NCI-H146 (cell line): ENCODE measurements around the gene RNPS1.

Source experiments
- DNase-seq: peaks from one replicate; lab custom pipeline; 2025; lab: John Stamatoyannopoulos, UW

Gene RNPS1

GRCh38 chr16:2213817-2214718 lies 53.9 kb downstream of the RNPS1 start:
- peak; percentile 69 for DNase-seq

- DNase-seq, result no peak
These were observed 55.3 kb downstream of the RNPS1 start for GRCh38 chr16:2212362-2213324.

- no peak for DNase-seq
These were observed 56.0 kb downstream of the RNPS1 start for GRCh38 chr16:2211923-2212347.

- DNase-seq, result no peak
These were observed 57.2 kb downstream of the RNPS1 start, which contains the start of gene BRICD5 for GRCh38 chr16:2210386-2211365. Gene BRICD5 (minus strand): TSS chr16:2210863. CDS start chr16:2210833, 30 bp downstream.

DNA sequence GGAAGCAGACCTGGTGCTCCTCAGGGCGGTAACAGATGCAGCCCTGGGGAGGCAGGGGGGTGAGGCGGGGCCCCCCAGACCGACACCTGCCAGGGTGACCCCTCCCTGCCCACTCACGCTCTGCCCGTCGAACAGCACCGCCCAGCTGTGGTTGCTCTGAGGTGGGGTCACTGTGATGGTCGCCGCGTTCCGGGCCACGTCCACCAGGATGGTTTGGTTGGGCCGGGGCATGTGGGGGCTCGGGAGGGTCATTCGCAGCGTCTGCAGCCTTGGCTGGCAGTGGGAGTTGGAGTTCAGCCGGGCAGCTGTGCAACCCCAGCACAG lies 58.0 kb downstream of the RNPS1 start:
- no peak for DNase-seq

GRCh38 chr16:2209258-2210008 lies 58.5 kb downstream of the RNPS1 start:
- DNase-seq, result no peak

DNA sequence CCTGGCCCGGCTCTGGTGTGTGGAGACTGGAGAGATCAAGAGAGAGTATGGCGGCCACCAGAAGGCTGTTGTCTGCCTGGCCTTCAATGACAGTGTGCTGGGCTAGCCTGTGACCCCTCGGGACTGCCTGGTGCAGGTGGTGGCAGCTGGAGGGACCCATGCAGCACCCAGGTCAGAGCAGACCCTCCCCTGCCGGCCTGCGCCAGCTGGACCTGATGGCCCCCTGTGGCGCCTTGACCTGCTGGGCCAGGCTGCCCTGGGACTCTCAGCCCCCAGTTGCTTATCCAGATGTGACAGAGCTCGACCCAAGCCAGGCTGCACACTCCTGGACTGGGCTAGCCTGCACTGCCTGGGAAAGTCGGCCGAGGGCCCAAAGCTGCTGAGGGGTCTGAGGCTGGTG lies 59.2 kb downstream of the RNPS1 start:
- DNase-seq, result no peak

- no peak for DNase-seq
These were observed 59.6 kb downstream of the RNPS1 start for GRCh38 chr16:2208308-2208707.

- DNase-seq, result no peak
These were observed 60.1 kb downstream of the RNPS1 start for GRCh38 chr16:2207872-2208271.

- DNase-seq, result no peak
These were observed 61.0 kb downstream of the RNPS1 start for GRCh38 chr16:2206780-2207433.

DNA sequence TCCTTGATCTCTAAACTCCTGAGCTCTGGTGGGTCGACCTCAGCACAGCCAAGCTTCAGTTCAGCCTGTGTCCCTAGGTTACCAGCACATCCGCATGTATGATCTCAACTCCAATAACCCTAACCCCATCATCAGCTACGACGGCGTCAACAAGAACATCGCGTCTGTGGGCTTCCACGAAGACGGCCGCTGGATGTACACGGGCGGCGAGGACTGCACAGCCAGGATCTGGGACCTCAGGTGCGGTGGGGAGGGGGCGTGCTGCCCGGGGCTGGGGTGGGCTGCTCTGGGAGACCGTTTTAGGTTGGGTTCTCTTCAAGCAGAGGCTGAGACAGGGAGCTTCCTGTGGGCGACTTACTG lies 61.5 kb downstream of the RNPS1 start:
- DNase-seq, result no peak

DNA sequence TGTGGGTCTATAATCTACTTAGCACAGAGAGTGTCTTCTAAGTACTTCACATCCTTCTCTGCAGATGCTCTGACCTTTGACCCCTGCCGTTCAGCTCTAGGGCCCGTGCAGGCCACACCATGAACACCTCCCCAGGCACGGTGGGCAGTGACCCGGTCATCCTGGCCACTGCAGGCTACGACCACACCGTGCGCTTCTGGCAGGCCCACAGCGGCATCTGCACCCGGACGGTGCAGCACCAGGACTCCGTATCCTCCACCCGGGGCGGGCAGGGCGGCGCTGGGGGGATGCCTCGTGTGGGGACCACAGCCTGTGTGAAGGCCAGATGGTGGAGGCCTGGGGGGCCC lies 62.0 kb downstream of the RNPS1 start:
- no peak for DNase-seq

DNA sequence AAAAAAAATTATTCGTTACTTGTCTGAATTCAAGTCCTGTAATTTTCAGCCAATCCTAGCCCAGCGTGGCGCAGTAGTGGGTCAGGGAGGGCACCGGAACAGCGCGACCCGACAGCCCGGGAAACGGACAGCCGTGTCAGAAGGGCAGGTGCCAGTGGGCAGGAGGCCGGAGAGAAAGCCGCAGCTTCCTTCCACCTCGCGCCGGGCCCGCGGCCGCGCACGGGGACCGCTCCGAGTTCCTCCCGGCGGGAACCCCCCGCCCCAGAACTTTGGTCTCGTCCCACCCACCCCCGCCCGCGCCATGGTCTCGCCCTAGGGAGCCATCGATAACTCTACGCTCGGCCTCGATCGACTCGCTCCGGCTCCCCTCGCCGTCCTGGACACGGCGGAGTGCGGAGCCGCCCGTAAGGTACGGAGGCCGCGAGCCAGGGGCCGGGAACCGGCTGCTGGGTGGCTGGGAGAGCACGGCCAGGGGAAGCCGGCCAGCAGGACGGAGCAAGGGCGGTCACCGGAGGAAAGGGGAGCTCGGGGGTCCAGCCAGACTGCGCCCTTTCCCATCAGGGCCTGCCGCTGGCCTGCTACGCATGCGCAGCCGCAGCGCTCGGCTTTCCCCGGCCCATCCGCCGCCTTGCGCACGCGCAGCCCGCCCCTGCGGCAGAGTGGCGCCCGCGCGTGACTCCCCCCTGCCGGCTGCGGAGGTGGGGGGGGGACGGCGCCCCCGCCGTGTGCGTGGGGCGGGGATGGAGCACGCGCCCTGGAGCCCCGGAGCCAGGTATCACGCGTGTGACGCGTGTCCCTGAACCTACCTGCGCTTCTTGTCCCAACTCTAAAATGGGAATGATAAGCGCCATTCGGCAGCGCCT lies 62.6 kb downstream of the RNPS1 start, which contains the start of gene MLST8:
Gene MLST8 (plus strand): TSS at position 351 of the 863 bp plus-strand sequence. CDS start 632 bp downstream, outside the sequence.
- peak; percentile 84 for DNase-seq

DNA sequence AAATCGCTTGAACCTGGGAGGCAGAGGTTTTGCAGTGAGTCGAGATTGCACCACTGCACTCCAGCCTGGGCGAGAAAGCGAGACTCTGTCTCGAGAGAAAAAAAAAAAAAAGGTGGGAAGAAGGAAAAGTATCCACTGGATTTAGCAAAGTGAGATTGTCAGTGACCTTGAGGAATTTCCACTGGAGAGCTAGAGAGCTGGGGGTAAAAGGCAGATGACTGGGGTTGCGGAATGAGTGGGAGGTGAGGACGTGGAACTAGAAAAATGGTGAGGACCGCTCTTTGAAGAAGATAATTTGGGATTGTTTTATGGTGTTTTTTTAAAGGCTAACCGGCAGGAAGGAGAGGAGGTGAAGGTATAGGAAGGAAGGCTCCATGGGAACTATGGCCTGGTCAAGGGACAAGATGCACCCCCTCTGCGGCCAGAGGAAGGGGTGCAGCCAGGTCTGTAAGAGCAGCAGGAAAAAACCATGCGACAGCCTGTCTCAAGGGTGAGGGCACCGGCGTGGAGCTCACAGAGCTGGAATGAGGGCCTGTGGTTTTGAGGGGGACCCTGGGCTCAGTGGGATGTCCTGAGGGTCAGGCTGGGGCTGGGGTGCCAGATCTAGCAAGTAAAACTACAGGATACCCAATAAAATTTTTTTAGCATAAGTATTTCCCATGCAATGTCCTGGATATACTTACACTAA lies 63.4 kb downstream of the RNPS1 start:
- DNase-seq, result no peak
